8988T (cell line): Measurements from ENCODE around the gene SEC14L5.
"Not testable (repeated sequence)": the region's sequence is repeated elsewhere in the genome, so short reads cannot be mapped to it uniquely, and the experiment has no call there.

ENCODE experiments used
- DNase-seq: peaks from one replicate; pipeline ENCODE4 v3.0.0; 2011

SEC14L5 gene

DNA sequence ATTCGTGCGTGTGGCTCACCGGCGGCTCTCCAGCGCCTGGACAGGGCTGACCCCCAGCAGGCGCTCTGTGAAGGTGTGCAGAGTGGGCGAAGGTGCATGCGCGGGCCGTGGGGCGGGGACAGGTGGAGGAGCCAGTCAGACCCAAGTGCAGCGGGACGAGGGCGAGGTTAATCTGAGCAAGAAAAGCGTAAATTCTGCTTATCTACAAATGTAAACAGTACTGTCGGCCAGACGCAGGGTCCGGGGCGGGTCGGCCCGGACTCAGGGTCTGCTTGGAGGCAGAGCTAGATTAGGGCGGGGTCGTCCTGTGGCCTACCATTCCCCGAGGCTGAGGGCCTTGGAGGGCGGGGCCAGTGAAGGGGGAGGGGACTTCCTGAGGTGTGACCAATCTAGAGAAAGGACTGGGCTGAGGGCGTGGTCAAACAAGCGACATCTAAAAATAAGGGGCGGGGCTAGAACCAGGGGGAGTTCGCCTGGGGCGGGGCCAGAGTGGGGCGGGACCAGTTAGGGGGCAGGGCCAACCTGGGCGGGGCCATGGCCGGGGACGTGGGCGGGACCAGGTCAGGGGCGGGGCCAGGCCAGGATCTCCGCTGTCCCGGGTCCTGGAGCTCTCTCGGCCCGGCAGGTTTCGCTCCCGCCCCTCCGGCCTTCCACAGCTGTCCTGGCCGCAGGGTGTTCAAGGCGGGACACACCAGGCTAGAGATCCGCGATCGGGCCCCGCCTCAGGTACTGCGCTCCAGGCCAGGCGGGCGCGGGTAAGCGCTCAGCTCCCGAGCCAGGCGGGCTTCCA, at the start of gene SEC14L5:
TSS of gene SEC14L5 (plus strand) at position 611 of the 790 bp plus-strand sequence. CDS start 994 bp downstream, outside the sequence.
- peak; percentile 82 for DNase-seq

DNA sequence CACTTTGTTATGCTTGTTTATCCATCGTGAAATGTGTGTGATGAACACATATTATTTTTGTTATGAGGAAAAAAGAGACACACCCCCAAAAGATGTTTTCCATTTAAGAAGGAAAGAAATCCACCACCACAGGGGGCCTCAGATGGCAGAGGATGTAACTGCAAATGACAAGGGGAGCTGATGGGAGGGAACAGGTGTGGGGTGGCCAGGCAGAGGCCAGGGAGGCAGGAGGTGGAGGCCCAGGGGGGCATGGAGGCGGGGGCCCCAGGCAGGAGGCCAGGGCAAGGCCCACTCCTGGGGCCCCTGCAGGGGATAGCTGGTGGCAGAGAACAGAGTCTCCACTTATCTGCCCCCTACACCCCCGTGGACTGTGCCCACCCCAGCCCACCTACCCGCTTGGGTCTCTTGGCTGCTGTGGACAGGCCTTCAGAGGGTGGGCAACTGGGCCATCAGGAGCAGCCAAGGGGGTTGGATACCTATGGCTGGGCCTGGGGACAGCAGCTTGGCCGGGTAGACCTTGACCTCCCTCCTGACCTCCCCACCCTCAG, 49.2 kb upstream of the SEC14L5 start:
- no peak for DNase-seq

DNA sequence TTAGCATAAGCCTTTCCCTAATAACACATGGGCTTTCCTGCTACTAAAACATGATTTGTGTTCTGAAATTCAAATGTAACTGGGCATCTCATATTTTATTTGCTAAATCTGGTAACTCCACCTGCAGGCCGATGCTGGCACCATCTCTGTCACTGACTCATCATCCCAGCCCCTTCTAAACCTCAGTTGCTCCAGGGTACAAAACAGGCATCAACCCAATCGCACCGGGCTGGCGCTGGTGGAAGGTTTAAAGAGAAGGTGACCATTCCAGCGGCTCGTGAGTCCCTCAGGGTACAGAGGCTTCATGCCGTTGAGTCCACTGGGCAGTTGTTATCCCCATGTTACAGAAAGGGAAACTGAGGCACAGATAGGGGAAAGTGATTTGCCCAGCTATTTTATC, 48.3 kb upstream of the SEC14L5 start:
- no peak for DNase-seq

DNA sequence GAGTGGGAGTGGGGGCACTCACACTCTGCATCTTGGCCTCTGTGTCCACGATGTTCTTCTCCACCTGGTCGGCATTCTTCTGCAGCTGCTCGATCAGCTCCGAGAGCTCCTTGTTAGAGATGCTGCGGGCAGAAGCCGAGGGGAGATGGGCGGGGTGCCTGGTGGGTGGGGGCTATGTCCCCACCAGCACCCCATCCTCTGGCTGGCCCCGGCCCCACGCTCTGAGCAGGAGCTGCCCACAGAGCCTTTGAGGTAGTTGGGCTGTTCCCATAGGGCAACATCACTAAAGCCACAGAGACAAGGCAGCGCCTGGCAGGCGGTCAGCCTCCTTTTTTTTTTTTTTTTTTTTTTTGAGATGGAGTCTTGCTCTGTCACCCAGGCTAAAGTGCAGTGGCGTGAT, 47.3 kb upstream of the SEC14L5 start:
- DNase-seq = no peak

DNA sequence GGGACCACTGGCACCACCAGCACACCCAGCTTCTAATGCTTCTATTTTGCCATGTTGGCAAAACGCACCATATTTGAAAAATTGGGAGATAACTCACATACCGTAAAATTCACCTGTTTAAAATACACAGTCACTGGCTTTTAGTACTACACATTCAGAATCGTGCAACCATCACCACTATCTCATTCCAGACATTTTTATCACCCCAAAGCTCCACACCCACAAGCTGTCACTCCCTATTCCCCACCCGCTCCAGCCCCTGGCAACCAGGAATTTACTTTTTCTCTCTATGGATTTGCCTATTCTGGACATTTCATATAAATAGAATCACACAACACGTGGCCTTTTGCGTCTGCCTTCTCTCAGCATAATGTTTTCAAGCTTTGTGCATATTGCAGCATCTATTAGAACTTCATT, 46.2 kb upstream of the SEC14L5 start:
- no peak for DNase-seq

DNA sequence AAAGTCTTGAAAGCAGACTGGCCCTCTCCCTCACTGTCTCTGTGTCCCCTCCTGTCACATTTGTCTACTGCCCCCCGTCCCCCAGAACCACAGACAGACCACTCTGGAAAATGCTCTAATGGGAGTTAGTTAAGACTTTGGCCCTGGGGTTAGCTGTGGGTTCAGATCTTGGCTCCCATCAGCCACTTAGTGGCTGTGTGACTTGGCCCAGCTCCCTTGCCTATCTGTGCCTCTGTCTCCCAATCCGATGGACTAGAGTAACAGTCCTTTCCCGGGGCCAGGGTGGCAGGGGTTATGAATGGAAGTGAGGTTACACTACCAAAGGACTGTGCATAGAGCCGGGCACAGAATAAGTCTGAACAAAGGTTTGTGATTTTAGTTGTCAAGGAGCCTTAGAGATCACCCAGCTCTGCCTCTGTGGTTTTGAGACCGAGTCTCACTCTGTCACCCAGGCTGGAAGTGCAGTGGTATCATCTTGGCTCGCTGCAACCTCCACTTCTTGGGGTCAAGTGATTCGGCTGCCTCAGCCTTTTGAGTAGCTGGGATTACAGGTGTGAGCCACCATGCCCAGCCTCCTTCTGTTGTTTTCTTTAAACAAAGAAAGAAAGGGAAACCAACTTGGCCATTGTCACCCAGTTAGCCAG, 44.9 kb upstream of the SEC14L5 start:
- no peak for DNase-seq

DNA sequence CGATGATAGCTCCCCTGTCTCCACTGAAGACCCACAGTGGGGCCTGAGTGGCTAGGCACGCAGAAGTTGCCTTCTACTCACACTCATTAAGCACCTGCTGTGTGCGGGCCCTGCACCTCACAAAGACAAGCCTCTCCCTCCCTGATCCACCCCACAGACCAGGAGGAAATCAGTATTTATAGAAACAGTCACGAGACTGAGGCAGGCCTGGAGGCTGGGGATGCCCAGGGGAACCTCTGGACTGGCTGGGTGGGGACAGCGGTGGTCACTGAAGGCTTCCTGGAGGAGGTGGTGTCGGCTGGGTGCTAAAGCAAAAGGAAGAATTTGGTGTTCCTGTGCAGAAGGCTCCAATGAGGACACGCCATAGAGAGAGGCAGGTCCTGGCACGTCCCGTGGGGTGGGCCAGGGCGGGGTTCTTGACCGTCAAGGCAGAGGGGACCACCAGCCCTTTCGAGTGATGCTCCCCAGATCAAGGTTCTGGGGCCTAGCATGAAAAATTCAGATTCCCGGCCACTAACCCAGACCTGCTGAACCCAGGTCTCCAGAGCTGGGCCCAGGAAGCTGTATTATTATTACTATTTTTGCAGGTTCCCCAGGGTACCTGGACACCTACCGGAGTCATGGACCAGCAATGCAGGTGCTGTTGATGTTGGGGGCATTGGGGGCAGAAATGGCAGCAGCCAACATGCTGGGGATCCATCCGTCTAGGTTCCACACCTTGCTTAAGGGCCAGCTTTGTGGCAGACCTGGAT, 44.2 kb upstream of the SEC14L5 start:
- no peak for DNase-seq

DNA sequence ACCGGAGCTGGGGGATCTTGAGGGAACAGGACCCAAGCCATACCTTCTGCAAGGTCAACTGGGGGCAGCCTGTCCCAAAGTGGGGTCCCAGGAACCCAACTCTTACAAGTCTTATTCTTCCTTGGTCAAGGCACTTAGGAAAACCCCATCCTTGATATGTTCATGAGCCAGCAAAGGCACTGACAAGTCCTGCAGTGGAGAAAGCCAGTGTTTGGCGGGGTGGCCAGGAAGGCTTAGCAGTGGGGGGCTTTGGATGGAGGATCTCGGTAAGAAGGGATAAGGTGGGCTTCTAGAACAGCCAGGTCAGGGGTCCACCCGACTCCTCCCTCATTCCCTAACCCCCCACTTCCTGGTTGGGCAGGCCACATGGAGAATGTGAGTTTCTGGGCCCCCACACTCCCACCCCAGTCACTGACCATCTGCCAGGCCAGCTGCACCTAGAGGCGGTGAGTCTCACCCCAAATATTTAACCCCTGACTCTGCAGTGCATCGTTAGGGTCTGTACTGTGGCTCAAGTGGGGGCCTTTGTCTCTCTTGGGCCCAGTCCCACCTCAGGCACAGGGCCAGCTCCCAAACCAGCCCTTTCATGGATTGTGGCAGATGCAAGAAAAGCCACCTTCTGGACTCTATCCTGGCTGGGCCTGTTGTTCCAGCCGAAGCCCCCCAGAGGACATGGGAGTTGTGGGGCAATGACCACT, 43.5 kb upstream of the SEC14L5 start:
- no peak for DNase-seq

DNA sequence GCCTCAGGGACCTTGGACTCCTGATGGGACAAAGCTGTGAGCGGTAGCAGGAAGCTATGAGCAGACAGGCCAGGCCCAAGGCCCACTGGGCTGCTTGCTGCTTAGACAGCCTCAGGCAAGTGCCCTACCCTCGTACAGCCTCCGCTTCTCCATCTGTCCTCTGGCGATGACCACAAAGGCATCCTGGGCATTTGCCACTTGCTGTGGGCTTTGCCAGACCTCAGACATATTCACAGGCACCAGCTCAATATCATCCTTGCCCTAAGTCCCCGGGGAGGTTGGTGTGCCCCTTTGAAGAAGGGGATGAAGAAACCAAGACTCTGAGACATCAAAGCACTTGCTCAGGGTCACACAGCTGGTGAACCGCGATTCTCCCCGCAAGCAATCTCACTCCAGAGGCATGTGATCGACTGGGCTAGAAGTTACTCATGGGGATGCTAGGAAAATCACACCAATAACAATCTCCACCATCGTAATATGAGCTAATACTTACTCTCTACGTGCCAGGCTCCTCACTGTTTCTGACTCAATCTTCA, 42.8 kb upstream of the SEC14L5 start:
- no peak for DNase-seq

DNA sequence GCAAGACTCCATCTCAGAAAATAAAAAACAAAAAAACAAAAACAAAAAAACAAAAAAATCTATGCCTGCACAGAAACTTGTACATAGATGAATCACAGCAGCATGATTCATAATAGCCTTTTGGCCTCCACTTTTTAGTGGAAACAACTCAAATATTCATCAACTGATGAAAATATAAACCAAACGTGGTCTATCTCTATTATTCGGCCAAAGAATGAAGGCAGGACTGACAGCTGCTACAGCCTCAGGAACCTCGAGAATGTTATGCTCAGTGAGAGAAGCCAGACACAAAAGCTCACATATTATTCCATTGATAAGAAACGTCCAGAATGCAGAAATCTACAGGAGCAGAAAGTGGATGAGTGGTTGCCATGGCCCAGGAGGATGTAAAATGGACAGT, 41.0 kb upstream of the SEC14L5 start:
- no peak for DNase-seq

DNA sequence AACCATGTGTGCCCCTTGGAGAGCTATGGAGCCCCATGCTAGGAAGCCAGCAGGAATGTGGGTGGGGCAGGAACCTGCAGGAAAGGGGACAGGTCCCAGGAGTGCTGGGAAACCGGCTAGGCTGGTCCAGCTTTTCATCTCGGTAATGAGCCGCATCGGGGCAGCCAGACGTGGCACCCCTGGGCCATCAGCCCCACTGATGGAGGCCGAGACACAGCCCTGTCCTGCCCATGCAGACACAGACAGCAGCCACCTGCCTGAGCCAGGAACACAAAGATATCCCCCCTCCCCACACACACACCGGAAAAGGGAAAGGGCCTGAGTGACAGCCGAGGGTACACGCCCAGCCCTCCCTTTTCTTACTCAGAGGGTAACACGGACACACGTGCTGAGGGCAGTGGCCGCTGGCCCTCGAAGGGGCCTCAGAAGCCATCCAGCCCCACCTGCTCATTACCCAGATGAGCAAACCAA, 39.3 kb upstream of the SEC14L5 start:
- no peak for DNase-seq

DNA sequence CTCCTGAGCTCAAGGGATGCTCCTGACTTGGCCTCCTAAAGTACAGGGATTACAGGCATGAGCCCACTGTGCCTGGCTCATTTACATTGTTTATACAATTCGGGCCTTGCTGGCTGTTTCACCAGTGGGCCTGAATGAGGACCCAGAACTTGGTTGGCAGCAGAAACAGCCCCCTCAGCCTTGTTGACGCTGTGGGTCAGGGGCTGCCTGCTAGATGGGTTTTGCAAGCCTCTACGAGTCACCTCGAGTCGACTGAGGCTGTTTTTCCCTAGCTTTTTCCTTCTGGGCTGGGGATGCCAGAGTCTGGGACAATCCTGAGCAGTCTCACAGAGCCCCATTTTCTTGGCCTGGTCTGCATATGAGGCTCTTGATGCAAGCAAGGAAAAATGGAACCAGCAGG, 37.3 kb upstream of the SEC14L5 start:
- no peak for DNase-seq

DNA sequence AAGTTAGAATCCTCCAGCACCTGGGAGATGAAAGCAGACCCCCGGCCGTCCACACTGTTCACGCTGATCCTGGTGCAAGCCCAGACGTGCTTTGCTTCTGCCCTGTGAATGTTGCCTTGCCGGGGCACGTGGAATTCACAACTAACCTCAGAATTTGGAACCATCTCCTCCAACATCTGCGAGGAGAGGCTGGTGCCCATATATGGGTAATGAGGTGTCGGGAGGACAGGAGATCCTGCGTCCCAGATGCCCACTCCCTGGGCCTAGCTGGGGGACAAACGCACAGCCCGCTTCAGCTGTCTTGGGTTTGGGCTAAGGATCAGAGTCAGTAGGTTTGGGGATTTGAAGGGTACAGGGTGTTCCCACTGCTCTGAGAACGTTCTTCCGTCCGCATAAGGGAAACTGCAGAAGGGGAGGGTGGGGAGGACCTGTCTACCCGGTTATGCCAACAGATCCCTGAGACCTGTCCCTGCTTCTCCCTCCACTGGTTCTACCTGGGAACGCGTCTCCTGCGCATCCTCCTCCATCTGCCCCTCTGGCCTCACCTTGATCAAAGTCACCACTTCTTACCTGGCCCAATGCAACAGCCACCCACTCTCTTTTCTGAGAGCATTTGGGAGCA, 35.3 kb upstream of the SEC14L5 start:
- DNase-seq = no peak

DNA sequence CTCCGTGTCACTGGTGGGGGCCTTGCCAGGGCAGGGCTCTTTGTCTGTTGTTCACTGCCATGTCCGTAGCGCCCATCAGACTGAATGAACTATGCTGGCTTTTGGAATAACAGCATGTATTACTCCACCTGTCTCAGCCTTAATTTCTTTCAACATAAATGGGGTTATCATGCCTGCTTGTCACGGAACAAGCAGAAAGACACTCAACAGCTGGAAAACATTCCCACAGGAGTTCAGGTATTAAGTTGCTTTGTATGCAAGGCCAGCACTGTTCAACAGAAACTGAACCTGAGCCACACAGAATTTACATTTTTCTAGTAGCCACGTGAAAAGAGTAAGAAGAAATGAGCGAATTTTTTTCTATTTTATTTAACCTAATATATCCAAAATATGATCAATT, 34.3 kb upstream of the SEC14L5 start:
- DNase-seq = no peak

DNA sequence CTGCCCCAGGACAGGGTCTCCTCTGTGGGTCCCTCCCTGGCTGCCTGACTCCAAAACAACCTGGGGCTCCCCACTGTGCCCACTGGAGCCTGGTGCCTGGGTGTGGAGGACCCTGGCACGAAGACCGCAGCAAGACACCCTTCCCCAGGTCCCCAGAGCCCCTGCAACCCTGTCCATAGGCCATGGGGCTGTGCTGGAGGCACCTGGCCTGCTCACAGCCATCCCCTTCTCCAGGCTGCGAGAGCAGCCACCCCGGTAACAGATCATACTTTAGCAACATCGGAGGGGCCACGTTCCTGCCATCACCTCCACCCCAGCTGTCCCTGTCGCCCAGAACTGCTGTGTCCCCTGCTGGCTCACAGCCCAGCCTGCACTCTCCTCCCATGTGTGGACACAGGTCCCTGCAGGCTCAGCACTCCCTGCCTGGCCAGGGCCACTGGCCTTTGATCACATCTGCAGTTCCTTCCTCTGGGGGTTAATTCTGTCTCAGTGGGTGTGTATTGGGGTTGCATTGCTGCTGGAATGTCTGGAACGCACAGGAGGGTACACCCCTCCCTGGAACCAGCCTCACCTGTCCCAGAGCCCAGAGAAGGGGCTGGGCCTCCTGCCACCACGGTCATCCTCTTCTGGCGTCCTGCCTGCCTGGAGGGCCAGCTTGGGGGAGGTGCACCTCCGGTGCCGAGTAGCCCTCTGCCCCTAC, 33.4 kb upstream of the SEC14L5 start:
- DNase-seq = no peak

DNA sequence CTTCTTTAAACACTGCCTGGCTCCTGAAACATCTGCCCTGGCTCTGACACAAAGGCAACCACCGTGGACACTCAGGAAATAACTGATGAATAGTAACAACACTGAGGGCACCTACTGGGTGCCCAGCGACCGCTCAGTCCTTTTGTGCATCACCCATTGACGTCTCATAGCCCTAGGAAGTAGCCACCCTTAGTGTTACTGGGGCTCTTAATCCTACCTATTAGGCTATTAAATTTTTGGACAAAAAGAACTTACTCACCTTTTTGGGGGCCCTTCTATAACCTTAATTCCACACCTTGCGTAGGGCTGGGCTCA, 32.9 kb upstream of the SEC14L5 start:
- no peak for DNase-seq

DNA sequence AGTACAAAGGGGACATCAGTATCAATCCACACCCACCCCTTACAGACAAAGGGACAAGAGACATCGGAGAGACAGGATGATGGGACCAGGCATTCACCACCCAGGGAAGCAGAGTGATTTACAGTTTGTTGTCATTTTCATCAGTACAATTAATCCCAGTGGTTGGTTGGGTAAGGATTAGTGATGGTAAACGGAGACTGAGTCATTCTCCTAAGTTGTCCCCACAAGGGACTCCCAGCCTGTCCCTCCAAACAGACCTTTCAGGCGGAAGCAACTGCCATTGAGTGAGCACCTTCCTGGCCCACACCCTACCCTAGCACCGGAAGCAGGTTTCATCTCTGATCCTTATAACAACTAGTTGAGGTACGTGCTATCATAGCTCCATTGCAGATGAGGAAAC, 32.3 kb upstream of the SEC14L5 start:
- DNase-seq = no peak

DNA sequence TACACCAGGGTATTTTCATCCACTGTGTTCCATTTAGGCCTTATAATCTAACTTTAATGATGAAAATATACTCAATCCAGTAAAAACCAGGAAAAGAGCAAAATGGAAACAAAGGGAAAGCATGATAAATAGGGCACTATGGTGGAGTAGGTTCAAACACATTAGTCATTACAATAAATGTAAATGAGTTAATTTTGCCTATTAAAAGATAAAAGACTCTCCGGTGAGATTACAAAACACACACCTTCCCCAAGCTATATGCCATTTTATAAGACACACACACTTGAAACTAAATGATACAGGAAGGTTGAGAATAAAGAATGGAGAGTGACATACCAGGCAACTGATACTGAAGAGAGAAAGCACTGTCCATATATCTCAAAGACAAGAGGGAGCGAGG, 31.2 kb upstream of the SEC14L5 start:
- DNase-seq = no peak

DNA sequence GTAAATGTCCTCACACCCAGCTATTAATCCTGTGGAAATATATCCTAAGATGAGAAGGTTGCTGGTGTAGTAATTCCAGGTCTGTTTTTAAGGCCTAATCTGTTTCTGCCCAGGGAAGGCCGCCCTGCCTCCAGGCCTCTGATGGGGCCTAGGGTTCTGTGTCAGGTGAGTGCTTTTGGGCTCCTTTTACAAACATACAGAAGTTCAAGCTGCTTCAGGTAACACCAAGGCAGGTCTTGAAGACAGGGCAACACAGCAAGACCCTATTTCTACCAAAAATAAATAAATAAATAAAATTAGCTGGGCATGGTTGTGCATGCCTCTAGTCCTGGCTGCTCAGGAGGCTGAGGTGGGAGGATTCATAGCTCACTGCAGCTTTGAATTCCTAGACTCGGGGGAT, 30.5 kb upstream of the SEC14L5 start:
- no peak for DNase-seq

DNA sequence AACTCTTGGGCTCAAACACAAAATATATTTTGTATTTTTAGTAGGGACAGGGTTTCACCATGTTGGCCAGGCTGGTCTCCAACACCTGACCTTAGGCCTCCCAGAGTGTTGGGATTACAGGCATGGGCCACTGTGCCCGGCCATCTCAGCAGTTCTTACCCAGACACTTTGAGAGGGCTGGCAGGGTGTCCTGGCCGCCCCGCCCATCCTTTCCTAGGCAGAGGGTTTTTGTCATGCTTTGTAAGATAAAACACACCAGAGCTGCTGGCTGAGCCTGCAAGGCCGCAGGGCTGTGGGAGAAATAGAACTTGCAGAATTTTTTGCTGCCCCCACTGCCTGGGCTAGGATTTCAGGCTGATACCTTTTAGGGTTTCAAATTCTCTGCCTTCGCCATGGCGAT, 29.9 kb upstream of the SEC14L5 start:
- DNase-seq = no peak

DNA sequence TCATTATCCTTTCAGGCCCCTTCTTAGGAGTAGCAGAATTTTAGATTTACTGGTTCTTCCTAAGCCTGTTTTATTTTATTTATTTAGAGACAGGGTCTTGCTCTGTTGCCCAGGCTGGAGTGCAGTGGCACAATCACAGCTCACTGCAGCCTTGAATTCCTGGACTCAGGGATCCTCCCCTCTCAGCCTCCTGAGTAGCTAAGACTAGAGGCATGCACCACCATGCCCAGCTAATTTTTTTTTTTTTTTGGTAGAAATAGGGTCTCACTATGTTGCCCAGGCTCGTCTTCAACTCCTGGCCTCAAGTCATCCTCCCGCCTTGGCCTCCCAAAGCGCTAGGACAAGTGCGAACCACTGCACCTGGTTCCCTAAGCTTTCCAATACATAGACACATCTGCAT, 28.5 kb upstream of the SEC14L5 start:
- not testable (repeated sequence) for DNase-seq

DNA sequence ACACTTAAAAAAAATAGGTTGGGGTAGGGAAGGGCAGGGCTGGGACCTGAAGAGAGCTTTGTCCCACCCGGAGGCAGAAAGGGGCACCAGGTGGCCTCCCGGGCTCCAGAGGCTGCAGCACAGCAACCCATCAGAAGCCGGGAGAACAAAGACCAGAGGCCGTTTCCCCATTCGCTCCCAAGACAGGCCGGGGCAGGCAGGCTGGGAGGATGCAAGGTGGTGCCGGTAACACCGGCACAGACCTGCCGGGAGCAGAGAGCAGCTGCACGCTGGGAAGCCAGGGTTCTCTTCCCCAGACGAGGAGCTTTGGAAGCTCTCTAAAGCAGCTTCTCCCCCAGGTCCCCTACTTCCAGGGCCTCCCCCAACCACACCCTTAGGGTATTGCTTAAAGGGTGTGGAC, 26.7 kb upstream of the SEC14L5 start:
- no peak for DNase-seq
